ENCODE measurements around the gene SVEP1.
"Not testable (repeated sequence)": the region's sequence is repeated elsewhere in the genome, so short reads cannot be mapped to it uniquely, and the experiment has no call there.

The SVEP1 gene

DNA sequence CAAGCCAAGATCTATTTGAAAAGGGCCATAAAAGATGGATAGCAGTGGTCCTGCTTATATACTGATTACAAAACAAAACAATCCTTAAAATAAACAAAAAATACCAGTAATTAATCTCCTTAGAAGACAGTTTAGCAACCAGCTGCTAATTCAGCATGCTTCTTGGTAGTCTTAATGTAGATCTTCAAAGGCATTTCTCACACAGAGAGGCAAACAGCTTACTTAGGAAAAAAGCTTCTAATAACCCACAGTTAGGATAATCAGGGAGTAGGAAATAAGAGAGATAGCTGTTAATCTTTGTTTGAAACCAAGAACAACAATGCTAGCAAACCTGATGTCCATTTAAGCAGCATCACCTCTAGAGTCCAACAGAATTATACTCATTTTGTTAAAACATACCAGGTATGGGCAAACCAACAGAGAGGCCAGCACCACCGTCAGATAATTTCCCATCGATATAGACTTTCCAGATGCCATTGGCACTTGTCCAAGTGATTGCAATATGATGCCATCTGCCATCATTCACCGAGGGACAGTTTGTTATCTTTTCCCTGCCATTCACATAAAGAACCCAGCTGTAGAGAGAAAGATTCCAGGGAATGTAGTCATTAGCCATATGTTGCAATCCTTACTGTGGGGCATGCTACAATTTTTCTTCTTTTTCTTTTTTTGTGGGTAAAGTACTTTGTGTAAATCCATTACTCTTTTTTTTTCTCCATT, 136.2 kb downstream of the SVEP1 start:
- DNase-seq, result no peak

DNA sequence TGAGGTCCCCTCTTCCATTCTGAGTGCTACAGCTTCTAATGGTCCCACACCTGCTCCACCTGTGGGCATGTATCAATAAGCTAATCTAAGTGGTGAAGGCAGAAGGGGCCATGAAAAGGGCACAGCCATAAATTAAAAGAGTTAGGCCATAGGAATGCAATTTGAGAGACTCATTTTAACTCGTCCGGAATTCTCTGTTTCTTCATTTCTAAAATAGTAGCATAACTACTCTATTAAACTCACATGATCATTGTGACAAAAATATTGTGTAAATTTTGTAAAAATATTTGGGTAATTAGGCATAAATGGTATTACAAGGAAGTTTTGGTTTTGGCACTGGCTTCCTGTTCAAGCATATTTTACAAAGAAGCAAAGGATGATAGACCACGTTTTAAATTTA, 138.7 kb downstream of the SVEP1 start:
- no peak for DNase-seq

DNA sequence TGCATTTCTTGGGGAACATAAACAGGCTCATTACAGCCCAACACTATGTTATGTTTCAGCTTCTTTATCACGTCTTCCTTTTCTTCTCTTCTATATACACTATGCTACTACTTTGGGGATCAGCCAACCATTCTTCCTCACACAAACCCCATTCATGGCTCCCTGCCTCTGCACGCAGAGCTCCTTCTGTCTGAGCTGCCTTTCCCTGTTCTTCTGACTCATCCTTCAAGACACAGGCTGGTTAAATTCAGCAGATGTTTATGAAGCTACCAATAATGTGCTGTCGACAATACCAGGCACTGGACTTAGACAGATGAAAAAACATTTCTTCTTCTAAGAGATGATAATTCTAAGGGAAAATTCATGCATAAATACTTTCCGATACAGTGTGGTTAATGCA, 139.4 kb downstream of the SVEP1 start:
- DNase-seq, result no peak

DNA sequence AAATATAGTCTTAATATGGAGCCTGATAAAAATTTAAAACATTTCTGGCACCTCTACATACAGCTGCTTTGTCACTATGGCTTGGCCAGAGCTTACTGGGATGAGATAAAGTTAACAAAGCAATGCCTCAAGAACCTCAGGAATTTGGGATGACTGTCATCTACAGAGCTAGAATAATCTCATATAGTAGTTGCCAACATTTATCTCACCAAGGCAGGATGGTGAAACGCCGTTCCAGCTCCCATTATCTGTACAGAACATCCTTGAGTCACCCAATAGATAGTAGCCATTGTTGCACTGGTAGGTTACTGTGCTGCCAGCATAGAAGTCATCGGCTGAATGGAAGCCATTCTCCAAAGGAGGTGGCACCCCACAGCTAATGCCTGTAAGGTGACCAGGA, 147.3 kb downstream of the SVEP1 start:
- DNase-seq, result no peak

DNA sequence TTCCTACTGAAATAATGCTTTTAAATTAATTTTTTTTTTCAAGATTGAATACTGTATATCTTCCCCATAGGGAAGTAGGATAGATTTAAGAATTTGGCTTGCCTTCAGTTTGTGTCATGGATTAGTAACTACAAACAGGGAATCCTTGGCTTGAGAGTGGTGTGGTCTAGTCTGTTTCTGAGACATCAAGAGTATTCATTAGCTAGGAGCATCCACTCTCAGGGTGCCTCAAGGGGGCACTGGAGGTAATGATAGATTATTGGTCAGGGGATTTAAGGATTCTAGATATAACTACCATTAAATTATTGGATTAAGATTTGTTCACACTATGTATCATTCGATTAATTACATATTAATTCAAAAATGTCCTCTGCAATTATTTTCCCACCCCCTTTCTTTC, 150.1 kb downstream of the SVEP1 start:
- no peak for DNase-seq

DNA sequence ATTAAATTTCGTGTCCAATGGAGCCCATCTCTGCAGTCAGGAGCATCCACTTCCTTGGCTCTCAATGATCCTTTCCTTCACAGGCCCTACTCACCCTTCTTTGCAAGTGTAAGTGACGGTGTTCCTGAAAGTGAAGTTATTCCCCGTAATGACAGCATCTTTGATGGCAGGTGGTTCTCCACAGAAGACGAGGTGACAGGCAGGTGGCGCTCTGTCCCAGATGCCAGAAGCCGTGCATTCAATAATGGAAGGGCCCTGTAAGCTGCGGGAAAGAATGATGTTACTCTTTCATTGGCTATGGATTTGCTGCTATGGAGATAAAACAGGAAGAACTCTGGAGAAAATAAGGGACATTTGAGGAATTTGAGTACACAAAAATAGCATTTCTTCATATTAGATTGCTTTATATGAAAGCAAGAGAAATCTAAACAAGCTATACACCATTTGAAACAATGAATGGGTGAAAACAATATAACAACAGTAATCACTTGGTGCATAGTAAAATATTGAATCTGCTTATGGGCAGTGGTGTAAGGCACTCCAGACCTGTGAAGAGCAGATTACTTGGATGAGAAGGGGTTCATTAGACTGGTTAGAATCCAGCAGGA, 151.9 kb downstream of the SVEP1 start:
- DNase-seq, result peak; percentile 54

DNA sequence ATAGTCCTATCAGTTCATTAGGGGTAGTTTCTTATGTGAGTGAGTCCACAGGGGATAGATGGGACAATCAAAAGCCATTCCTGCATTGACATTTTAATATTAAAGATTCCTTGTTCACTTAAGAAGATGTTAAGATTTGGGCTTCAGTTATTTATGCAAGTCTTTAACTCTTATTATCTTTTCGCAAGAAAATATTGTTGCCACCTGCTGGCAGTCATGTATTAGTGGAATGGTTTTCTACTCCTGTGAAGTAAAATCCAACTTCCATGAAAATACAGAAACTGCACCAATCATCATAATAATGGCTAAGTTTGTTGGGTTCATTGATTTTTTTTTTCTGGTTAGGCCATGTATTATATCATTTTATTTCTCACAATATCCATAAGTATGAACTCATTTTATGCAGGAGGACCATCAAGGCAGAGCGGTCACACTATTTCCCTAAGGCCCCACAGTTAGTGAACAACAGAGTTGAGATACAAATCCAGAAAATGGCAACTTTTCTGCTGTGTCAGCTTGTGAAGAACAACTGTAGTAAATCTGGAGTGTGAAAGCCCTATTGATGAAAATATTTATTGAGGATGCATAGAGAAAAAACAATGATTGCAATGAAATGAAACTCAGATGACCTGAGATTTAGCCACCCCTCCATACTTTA, 153.4 kb downstream of the SVEP1 start:
- DNase-seq, result no peak

DNA sequence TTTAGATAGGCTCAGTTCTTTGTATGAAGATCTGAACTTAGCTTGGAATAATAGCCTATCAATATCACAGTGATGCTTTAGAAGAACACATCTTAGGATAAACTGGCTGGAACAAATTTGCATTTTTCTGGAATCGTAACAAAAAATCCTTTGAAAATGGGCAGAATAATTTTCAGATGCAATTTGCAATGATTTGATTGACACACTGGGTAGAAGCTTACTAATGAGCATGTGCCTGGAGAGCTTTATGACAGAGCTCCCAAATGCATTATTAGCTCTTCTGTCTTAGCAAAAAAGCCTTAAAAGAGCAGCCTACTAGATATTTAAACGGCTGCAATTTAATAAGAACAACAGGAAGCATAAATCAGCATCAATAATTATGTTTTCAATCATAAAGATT, 165.1 kb downstream of the SVEP1 start:
- DNase-seq, result no peak

DNA sequence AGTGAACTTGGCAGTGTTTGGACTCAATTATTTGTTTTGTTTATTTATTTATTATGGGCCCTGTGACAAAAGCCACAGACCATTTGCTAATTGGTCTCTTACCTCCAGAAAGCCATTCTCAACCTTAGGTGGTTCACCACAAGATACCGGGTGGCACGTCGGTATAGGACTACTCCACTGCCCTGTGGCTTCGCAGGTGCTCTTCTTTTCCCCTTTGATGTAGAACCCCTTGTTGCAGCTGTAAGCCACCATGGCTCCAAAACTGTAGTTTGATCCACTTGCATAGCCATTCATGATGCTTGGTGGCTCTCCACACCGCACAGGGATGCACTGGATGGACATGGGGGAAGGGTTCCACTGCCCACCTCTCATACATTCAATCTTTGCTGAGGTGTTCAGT, 168.6 kb downstream of the SVEP1 start:
- no peak for DNase-seq

DNA sequence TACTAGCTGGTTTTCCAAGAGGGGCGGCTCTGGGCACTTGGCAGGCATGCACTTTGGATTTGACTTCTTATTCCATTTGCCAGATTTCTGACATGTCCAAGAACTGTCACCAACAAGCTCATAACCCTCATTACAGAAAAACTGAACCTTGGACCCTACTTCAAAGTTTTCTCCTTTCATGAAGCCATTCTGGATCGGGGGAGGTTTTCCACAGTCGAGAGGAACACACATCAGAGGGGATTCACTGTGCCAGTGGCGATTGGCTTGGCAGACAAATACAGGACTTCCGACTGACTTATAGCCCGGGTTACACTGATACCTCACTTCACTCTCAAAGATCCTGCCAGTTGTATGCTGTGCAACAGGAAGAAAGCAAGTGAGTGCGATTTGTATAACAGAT, 170.9 kb downstream of the SVEP1 start:
- no peak for DNase-seq

DNA sequence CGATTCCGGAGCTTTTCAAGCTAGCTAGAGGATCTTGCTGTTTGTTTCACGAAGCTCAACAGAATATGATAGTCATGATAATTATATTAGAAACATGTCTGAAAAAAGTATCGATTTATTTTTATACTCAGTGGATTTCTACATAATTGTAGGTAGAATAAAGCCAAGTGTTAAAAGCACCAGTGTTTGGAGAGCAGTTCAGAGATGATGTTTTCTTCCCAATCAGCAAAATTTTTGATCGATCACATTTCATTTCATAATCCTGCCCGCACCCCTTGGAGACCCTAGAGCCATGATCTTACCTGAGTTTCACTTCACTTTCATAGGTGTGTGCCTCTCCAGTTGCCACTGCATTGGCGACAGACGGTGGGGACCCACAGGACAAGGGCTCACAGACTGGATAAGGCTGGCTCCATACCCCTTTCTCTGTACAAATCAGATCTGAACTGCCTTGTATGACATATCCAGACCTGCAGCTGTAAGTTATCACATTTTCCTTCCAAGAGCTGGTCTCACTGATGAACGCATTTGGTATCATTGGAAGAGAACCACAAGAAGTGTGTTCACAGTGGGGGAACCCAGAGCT, 173.6 kb downstream of the SVEP1 start:
- no peak for DNase-seq

DNA sequence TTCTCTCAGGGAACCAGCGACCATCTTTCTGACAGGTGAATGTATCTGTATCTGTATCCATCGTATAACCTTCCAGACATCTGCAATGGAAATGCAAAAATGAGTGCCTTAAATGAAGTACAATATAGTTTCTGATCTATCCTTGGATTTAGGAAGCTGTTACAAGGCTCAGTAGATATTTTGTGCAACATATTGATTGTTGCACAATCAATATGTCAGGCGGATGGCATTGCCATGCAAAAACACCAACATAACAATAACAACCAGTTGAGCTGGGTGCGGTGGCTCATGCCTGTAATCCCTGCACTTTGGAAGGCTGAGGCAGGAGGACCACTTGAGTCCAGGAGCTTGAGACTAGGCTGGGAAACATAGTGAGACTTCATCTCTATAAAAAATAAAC, 175.1 kb downstream of the SVEP1 start:
- DNase-seq, result no peak

DNA sequence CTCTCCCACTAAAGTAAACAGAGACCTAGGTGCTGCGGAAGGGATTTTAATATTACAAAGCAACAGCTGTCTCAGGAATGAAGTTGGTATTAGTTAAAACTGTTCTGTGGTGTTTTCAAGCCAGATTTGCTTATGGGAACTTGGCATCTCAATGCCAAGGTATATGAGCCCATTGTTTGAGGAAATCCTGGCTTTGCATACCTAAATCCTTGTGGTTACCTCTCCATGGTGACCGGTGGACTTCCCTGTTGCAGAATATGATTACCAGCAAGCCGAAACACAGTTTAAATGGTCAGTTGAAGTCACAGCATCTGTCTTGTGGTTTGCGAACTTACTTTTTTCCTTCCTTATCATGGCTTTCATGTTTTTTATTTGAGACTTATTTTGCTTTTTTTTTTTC, 179.6 kb downstream of the SVEP1 start:
- no peak for DNase-seq

DNA sequence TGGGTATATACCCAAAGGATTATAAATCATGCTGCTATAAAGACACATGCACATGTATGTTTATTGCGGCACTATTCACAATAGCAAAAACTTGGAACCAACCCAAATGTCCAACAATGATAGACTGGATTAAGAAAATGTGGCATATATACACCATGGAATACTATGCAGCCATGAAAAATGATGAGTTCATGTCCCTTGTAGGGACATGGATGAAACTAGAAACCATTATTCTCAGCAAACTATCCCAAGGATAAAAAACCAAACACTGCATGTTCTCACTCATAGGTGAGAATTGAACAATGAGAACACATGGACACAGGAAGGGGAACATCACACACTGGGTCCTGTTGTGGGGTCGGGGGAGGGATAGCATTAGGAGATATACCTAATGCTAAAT, 180.5 kb downstream of the SVEP1 start:
- not testable (repeated sequence) for DNase-seq

DNA sequence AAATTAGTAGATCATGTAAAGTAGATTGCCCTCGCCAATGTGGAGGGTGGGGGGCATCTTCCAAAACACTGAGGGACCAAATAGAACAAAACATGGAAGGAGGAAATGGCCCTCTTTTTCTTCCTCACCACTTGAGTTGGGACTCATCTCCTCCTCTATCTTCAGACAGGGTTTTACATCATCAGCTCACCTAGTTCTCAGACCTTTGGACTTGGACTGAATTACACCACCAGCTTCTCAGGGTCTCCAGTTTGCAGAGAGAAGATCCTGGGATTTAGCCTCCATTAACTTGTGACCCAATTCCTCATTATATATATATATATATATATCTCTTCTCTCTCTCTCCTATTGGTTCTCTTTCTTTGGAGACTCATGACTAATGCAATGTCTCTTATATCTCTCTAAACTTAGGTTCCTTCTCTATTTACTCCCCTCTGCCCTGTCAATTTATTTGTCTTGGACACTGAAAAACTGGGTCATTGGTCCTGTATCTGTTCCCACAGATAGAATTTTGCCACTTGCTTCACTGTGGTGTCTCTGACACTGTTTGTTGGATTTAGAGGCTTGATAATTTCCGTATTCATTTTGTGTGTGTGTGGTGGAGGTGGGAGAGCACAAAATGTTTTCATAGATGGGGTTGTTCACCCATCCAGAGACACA, 187.6 kb downstream of the SVEP1 start:
- no peak for DNase-seq

DNA sequence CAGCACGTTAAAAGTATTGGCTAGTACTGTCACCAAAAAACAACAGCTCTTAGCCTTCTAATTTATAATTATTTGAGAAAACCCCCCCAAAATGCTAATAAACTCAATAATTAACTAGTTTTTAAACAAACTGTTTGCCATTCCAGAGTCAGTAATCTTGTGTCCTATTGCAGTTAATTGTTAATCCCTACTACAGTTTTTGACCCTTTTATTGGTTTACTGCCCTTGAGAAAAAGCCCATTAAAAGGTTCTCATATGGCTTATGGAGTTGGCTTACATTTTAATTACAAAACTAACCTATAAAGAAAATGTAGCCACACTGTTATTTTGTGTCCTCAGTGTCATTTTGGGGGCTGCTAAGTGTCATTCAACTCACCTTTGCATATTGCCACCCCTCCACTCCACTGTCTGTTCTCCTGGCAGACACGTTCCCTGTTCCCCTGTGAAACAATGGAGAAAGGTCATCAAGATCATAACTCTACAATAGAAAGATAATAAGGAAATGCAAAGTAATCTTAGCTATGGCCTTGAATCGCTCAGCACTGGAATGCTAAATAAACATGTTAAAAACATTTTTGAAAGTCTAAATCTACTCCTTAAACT, 190.3 kb downstream of the SVEP1 start:
- no peak for DNase-seq

DNA sequence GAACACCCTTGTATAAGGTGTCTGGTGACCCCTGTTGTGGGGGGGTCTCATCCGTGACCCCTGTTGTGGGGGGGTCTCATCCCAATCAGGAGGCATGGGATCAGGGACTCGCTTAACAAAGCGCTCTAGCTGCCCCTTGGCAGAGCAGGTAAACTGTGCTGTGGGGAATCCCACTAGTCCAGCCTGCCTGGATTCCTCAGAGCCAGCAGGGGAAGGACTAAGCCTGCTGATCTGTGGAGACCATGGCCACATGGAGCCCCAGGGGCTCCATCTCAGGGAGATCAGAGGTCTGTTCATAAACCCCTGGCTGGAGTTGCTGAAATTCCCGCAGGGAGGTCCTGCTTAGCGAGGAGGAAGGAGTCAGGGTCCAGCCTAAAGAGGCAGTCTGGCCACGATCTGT, 196.1 kb downstream of the SVEP1 start:
- DNase-seq, result no peak

DNA sequence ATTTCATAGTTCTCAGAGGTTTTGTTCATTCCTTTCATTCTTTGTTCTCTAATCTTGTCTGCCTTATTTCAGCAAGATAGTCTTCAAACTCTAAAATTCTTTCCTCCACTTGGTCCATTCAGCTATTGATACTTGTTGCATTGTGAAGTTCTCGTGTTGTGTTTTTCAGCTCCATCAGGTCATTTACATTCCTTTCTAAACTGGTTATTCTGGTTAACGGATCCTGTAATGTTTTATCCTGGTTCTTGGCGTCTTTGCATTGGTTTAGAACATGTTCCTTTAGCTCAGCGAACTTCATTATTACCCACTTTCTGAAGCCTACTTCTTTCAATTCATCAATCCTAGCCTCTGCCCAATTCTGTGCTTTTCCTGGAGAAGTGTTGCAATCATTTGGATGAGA, 196.8 kb downstream of the SVEP1 start:
- no peak for DNase-seq

DNA sequence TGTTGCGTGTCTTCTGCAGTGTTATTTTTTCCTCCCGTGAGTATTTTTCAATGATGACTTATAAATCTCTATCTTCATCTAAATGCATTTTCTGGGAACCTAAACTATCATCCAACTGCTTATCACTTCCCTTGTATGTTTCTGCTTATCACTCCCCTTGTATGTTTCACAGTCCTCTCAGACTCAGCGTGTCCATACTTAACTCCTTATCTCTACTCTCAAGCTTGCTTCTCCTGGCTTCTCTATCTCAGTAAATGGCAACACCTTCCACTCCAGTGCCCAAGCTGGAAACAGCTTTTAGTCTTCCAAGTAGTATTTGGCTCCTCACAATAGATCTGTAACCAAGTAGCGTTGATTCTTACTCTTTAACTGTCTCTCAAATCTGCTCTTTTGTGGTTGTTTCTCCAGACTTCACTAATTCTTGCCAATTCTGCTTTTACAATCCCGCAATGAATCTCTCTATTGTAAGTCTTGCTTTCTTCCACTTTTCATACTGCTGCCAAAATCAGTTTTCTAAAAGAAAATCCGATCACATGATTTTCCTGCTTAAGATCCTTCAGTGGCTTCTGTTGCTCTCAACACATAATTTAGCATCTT, 208.0 kb downstream of the SVEP1 start:
- DNase-seq, result no peak

DNA sequence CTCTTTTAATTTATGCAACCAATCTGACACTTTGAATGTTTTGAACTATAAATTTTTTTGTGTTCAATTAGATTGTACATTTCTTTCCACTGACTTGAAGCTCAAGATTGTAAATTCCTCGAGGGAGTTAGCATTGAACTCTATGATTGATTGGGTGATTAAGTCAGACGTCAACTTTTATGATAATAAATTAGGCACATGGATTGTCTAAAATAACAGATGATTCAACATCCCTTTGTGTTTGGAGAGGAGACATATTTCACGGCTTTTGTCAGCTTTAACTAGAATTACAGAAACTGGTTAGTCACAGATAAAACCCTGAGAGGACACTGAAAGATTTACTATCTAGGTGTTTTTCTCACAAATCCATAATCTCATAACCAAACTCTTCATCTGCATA, 209.2 kb downstream of the SVEP1 start:
- no peak for DNase-seq

DNA sequence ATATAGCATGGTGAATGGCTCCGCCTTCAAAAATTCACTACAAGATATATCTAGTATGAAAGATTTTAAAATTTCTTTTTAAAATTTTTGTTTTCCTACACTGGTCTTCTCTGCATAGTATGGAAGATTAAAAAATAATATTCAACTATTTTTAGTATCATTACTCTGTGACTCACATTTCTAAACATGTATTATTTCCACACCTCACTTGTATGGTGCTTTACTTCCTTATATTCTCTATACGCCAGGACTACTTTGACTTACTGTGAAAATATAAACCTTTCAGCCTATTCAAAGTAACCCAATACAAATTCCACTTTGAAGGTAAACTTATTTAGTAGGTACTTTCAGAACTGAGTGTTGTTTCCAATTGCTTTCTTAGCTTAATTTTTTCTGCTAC, 215.1 kb downstream of the SVEP1 start:
- no peak for DNase-seq

DNA sequence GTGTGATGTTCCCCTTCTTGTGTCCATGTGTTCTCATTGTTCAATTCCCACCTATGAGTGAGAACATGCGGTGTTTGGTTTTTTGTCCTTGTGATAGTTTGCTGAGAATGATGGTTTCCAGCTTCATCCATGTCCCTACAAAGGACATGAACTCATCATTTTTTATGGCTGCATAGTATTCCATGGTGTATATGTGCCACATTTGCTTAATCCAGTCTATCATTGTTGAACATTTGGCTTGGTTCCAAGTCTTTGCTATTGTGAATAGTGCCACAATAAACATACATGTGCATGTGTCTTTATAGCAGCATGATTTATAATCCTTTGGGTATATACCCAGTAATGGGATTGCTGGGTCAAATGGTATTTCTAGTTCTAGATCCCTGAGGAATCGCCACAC, 220.5 kb downstream of the SVEP1 start:
- not testable (repeated sequence) for DNase-seq

DNA sequence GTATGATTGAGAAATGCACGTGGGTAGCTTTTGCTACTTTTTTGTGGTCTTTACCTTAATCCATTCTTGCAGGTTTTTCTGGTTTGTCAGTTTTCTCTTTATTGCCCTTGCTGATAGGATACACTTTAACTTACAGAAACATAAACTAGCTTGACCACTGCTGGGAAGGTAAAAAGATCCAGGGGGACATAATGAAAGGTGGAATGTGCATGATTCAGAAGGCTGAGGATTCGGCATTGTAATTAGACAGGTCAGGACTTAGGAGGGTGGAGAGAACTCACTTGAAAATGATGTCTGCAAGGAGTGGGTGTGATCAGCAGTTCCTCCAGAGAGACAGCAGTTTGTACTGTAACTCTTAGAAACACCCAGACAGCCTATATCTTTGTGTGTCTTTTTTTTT, 222.0 kb downstream of the SVEP1 start:
- no peak for DNase-seq
